ENCODE results near the gene ADSL.

ADSL gene

DNA sequence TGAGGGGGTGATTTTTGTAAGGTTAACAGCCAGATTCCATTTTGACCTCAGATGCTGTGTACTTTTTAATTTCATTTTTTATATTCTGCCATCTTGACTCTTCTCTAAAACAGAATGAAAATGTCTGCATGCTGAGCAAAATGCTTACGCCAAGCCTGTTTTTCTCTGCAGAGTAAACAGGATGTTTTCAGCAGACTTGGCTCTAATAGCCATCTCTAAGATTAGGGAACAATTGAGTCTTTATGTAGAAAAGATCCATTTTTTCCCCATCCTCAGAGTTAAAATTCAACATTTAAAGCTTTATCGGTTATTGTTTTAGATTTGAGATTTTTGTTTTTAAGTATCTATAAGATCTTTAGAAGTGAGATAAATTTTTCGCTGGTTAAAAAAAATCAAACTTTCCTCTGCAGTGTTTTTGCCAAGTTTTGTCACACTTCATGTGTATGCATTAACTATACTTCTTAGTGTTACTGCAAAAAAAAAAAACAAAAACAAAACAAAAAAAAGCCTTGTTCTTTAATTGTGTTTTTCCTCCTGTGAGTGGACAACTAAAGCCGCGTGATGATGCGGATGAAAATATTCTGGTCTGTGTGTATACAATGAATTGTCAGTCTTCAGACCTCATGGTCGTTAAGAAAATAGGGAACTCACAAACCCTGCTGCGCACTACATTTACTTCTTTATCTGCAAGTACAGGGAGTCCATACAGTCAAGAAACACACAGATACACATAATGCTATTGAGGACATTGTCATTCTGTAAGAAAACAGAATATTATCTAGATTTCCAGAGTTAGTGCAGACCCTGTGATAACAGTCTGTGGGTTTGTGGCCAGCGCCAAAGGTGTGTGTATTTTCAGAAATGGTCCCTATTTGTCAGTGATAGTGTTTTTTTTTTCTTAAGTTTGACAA is 17.5 kb upstream of the ADSL start:
- DNase-seq (ENCODE audit: low read depth), result no peak

GRCh38 chr22:40329466-40329865 is 16.8 kb upstream of the ADSL start:
- no peak for DNase-seq (ENCODE audit: low read depth)

- no peak for DNase-seq (ENCODE audit: low read depth)
Measured at GRCh38 chr22:40330086-40330485, 16.2 kb upstream of the ADSL start.

DNA sequence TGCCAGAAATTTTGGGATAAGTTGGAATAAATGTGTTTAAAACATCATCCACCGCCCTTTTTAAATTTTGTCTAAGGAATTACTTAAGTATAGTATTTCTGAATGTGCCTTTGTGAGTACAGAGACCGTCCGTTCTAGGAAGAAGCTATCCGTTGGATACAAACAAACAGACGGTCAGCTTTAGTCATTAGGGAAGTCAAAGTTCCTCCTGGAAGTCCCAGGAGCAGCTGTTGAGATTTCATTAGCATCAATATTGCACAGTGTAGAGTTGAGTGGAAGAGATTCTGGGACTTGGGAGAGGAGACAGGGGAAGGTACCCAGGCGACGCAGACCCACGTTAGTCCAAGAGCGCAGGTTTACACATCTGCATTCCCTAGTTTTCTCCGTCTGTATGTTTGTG is 15.7 kb upstream of the ADSL start:
- DNase-seq (ENCODE audit: low read depth), result no peak

DNA sequence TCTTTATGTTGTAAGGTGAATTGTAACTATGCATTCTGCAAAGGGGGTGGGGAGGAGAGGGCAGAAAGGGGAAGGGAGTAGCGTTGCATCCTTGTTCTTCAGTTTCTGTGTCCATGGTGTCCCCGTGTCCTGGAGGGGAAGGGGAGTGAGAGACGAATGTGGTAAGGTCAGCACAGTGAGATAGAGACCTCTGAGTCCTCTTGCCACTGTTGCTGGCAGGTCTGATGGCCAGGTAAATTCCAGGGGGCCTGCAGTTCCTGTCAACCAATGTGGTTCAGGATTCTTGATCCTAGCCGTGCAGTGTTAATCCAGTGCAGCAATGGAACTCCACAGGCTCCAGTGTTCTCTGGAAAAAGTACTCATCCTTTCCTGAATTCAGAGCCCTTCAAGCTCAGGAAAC is 14.6 kb upstream of the ADSL start:
- no peak for DNase-seq (ENCODE audit: low read depth)

DNA sequence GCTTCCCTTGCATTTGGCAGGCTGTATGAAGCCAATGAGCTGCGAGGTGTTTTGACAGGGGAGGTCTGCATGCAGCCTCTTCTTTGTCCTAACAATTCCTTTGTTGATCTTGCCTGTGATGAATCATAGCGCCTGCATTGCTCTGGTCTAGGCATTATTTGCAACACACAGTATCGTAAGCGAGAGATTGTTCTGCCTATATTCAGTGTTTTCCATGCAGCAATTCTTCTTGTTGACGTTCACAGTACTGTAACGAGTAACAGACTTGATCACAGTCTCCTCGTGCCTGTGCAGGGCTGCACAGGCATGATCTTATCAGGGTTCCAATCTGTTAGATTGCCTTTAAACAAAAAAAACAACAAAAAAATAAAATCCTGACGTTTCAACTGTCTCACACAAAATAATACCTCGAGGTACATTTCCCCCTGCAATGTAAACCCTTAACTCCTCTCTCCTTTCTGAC is 13.9 kb upstream of the ADSL start:
- DNase-seq (ENCODE audit: low read depth), result no peak

GRCh38 chr22:40334060-40334459 is 12.2 kb upstream of the ADSL start:
- no peak for DNase-seq (ENCODE audit: low read depth)

DNA sequence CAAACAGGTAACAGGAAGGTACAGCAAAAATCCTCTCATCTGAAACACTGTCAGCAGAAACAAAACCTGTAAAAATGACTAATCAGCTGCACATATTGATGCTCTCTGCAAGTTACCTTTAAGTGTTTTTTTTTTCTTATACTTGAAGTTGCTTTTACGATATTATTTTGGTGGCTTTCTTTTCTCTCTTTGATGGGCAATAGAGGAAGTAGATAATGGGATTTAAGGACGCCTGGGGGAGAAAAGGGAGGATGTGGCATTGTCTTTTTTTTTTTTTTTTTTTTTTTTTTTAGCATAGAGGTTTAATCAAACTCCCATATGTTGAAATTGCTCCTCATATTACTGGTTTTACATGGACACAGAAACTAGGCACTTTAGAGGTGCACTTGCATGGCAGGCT is 11.4 kb upstream of the ADSL start:
- DNase-seq (ENCODE audit: low read depth), result no peak

DNA sequence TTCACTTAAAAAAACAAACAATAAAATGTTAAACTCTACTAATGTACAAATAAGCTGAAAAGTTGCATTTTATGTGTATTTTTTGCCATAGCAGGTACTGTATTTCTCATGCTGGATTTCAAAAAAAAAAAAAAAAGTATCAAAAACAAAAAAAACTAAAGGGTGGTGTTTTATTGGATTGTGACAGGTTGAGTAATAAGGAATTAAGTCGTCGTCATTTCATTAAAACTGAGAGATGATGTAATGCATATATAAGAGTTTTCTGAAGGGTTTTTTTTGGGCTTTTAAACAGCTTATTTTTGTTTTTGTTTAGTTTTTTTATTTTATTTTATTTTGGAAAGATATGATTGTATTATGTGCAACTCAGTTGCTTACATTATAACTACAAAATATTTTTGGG is 10.9 kb upstream of the ADSL start:
- DNase-seq (ENCODE audit: low read depth), result no peak

- DNase-seq (ENCODE audit: low read depth), result no peak
Measured at GRCh38 chr22:40340044-40340443, 6.3 kb upstream of the ADSL start.

DNA sequence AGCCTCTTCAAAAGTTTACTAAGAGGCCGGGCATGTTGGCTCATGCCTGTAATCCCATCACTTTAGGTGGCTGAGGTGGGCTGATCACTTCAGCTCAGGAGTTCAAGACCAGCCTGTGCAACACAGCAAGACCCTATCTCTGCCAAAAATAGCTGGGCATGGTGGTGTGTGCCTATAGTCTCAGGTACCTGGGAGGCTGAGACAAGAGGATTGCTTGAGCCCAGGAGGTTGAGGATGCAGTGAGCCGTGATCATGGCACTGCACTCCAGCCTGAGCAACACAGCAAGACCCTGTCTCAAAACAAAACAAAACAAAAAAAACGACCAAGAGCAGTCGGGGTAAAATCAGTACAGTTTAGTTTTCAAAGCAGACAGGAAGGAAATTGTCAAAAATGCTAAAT is 4.7 kb upstream of the ADSL start:
- no peak for DNase-seq (ENCODE audit: low read depth)

- no peak for DNase-seq (ENCODE audit: low read depth)
Measured at GRCh38 chr22:40342521-40342920, 3.8 kb upstream of the ADSL start.

GRCh38 chr22:40345271-40345670 is 1.0 kb upstream of the ADSL start:
- no peak for DNase-seq (ENCODE audit: low read depth)

- peak; percentile 41 for DNase-seq (ENCODE audit: low read depth)
Measured at GRCh38 chr22:40345815-40346184, 500 bp upstream of the ADSL start.

GRCh38 chr22:40347300-40347699 is 1.0 kb downstream of the ADSL start:
- no peak for DNase-seq (ENCODE audit: low read depth)

- peak; percentile 55 for DNase-seq (ENCODE audit: low read depth)
Measured at GRCh38 chr22:40348025-40348658, 1.8 kb downstream of the ADSL start.

- no peak for DNase-seq (ENCODE audit: low read depth)
Measured at GRCh38 chr22:40352763-40353162, 6.5 kb downstream of the ADSL start.

- DNase-seq (ENCODE audit: low read depth), result no peak
Measured at GRCh38 chr22:40361100-40361499, 14.8 kb downstream of the ADSL start.

DNA sequence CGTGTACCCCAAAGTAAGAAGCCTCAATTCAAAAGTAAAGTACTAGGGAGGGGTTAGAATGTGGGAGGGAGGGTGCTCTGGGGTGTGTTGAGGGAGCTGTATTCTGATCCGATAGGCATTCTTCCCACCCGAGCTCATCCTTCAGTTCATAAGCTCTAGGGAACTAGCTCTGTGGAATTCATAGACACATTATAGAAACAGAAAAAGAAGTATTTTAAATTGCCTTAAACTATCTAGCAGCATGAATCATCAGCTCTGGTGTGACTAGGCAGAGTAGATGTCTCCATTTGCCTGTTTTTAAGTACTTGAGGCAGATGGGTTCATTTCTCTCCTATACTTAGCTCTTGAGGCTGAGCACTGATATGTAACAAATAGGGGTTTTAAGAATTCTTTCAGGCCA is 16.8 kb downstream of the ADSL start:
- no peak for DNase-seq (ENCODE audit: low read depth)

- DNase-seq (ENCODE audit: low read depth), result no peak
Measured at GRCh38 chr22:40364431-40364830, 18.1 kb downstream of the ADSL start.

DNA sequence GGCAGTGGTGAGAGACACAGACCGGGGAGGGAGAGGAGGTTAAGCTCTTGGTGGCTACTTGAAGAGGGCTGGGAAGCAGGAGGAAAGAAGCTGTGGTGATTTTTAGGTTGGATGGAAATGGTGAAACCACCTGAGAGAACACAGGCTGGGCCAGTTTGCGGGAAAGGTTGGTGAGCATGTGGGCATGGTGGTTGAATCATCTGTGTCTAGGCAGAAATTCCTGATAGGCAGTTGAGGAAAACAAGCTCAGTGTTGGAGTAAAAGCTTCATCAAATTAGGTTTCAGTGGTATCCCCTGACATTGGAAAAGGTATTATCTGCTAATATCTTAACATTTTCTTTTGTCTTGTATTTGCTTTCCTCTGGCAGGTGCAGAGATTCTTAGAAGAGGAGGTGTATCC is 19.8 kb downstream of the ADSL start:
- no peak for DNase-seq (ENCODE audit: low read depth)

DNA sequence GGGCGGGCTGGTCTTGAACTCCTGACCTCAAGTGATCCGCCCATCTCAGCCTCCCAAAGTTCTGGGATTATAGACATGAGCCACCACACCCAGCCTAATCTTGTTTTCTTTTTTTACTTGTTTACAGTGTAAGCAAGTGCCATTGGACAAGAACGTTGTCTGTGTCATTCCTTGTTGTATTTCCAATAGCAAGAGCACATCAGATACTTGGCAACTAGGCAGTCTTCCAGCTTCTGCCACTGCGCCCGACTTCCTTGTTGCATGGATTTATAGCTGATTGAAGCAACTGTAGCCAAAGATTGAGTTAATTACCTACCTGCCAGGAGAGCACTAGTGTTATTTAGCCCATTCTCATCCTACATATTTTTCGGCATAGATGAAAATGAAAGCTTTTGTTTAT is 21.0 kb downstream of the ADSL start:
- no peak for DNase-seq (ENCODE audit: low read depth)

- no peak for DNase-seq (ENCODE audit: low read depth)
Measured at GRCh38 chr22:40368016-40368415, 21.7 kb downstream of the ADSL start.

DNA sequence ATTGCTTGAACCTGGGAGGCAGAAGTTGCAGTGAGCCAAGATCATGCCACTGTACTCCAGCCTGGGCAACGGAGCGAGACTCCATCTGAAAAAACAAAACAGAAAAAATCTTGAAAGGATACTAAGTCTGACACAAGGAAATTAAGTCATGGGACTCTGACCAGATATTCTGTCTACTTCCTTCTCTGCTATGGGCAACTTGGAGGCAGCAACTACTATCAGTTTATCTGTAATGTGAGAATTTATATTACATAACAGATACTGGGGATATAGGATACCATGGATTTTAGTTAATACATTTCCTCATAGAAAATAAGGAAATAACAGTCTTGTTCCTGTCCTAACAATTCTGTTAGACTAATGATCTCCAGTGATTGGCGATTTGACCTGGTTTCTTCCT is 22.5 kb downstream of the ADSL start:
- DNase-seq (ENCODE audit: low read depth), result no peak

Measured in activated T-cell treated with anti-CD3 and anti-CD28 coated beads for 1 hour (primary cell).